Measurements from ENCODE around the gene ESRRA. TPM values are rescaled to one million over a fixed set of nuclear protein-coding genes. Genes with fewer than 3 reads are reported as not detected.

Gene ESRRA
- total RNA-seq, 1 donor = 28.6 TPM

GRCh38 chr11:64364435-64364834 lies 59.1 kb downstream of the ESRRA start:
- peak; percentile 27 for DNase-seq (ENCODE audit: insufficient read length, low spot score, missing footprints)
- H3K27me3 ChIP-seq (ENCODE audit: insufficient read depth, low read length) = no peaks in the 10 kb centered on the region
- H4K20me1 ChIP-seq (ENCODE audit: insufficient read depth, low read length) = peaks cover 10% of the 10 kb centered on the region
- no peaks in the 10 kb centered on the region for H3K9me3 ChIP-seq (ENCODE audit: low read depth, low read length)
- no peak for TF ChIP-seq CTCF (IDR thresholded peaks at IDR 0.05; ENCODE audit: extremely low read depth, low read depth, low read length)
- H2AFZ ChIP-seq (ENCODE audit: low read length) = no peak overlapping the region
- no peak overlapping the region for H3K4me3 ChIP-seq (ENCODE audit: insufficient read depth, low read length)
- H3K36me3 ChIP-seq (ENCODE audit: insufficient read depth, low read length) = peaks cover 51% of the 10 kb centered on the region
- no peak overlapping the region for H3K4me2 ChIP-seq (ENCODE audit: insufficient read depth, low read length)
- peaks cover 8% of the 10 kb centered on the region for H3K4me1 ChIP-seq (ENCODE audit: insufficient read depth, low read length)
- no peak overlapping the region for H3K27ac ChIP-seq (ENCODE audit: low read depth, low read length)
- H3K79me2 ChIP-seq (ENCODE audit: insufficient read depth, low read length) = peaks cover 9% of the 10 kb centered on the region

DNA sequence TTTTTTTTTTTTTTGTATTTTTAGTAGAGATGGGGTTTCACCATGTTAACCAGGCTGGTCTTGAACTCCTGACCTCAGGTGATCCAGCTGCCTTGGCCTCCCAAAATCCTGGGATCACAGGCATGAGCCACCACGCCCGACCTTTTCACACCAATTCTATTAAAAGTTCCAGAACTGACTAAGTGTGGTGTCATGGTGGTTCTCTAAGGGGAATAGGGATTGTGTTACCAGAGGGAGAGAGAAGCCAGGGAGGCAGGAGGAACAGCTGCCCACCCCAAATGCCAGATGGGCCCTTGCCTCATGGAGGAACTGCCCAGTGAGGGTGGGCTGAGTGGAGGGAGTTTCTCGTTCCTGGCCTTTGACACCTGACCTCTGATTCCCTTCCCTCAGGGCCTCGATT lies 59.6 kb downstream of the ESRRA start:
- H3K9me3 ChIP-seq (ENCODE audit: low read depth, low read length) = no peaks in the 10 kb centered on the region
- H3K36me3 ChIP-seq (ENCODE audit: insufficient read depth, low read length) = peaks cover 54% of the 10 kb centered on the region
- H3K4me2 ChIP-seq (ENCODE audit: insufficient read depth, low read length) = no peak overlapping the region
- H3K4me3 ChIP-seq (ENCODE audit: insufficient read depth, low read length) = no peak overlapping the region
- H4K20me1 ChIP-seq (ENCODE audit: insufficient read depth, low read length) = peaks cover 6% of the 10 kb centered on the region
- H3K4me1 ChIP-seq (ENCODE audit: insufficient read depth, low read length) = peaks cover 4% of the 10 kb centered on the region
- peak; percentile 66 for DNase-seq (ENCODE audit: insufficient read length, low spot score, missing footprints)
- H3K27me3 ChIP-seq (ENCODE audit: insufficient read depth, low read length) = no peaks in the 10 kb centered on the region
- H3K27ac ChIP-seq (ENCODE audit: low read depth, low read length) = no peak overlapping the region
- peaks cover 4% of the 10 kb centered on the region for H3K79me2 ChIP-seq (ENCODE audit: insufficient read depth, low read length)
- no peak for TF ChIP-seq CTCF (IDR thresholded peaks at IDR 0.05; ENCODE audit: extremely low read depth, low read depth, low read length)
- H2AFZ ChIP-seq (ENCODE audit: low read length) = no peak overlapping the region

Small RNA genes lying within 50 kb of the gene (small RNA-seq; reads per million reads assigned to genes)
- gene MIR7155 (not detected), gene RF00019 (not detected)

Other genes starting within 250 kb of the ESRRA start
- 17.7 TPM in 2 replicates for gene MACROD1, start 139.4 kb upstream of the ESRRA start, total RNA-seq
- gene STIP1, start 119.4 kb upstream of the ESRRA start, total RNA-seq = 85.5 and 94.5 TPM in 2 replicates
- 0.59 and 1.1 TPM in 2 replicates for gene FERMT3, start 98.8 kb upstream of the ESRRA start, total RNA-seq
- gene TRPT1, start 79.3 kb upstream of the ESRRA start, total RNA-seq = 32.2 and 33.0 TPM in 2 replicates
- 46.6 and 56.5 TPM in 2 replicates for gene NUDT22, start 79.2 kb upstream of the ESRRA start, total RNA-seq
- gene DNAJC4, start 75.0 kb upstream of the ESRRA start, total RNA-seq = 8.0 and 9.8 TPM in 2 replicates
- gene VEGFB, start 70.9 kb upstream of the ESRRA start, total RNA-seq = 37.6 and 41.5 TPM in 2 replicates
- 31.1 and 32.7 TPM in 2 replicates for gene FKBP2, start 64.4 kb upstream of the ESRRA start, total RNA-seq
- 136 and 139 TPM in 2 replicates for gene PPP1R14B, start 58.6 kb upstream of the ESRRA start, total RNA-seq
- gene PLCB3, start 54.0 kb upstream of the ESRRA start, total RNA-seq = 25.3 and 25.6 TPM in 2 replicates
- 70.9 and 71.3 TPM in 2 replicates for gene BAD, start 20.9 kb upstream of the ESRRA start, total RNA-seq
- gene GPR137, start 19.7 kb upstream of the ESRRA start, total RNA-seq = 13.3 and 18.5 TPM in 2 replicates
- gene KCNK4, start 14.2 kb upstream of the ESRRA start, total RNA-seq = 0.29 and 0.36 TPM in 2 replicates
- gene CATSPERZ, start 5.2 kb upstream of the ESRRA start, total RNA-seq = 0.29 TPM in 1 of 2 replicates, not detected in the other
- 104 and 123 TPM in 2 replicates for gene TRMT112, start 12.0 kb downstream of the ESRRA start, total RNA-seq
- 238 and 245 TPM in 2 replicates for gene PRDX5, start 12.6 kb downstream of the ESRRA start, total RNA-seq
- gene CCDC88B, start 34.7 kb downstream of the ESRRA start, total RNA-seq = 0.29 and 1.4 TPM in 2 replicates
- 35.9 and 39.4 TPM in 2 replicates for gene RPS6KA4, start 53.6 kb downstream of the ESRRA start, total RNA-seq

Measured in osteoblast (primary cell).